ENCODE results near the gene DNM1.

GRCh38 chr9:128174062-128174461 lies 29.1 kb upstream of the DNM1 start:
- TF ChIP-seq CTCF (IDR thresholded peaks at IDR 0.05; ENCODE audit: low read length) (no peak), EZH2 (IDR thresholded peaks at IDR 0.05; ENCODE audit: borderline replicate concordance, low read length) (no peak)

Data from OCI-LY1 (cell line).